ENCODE measurements around the gene ASPG. TPM values are rescaled to one million over a fixed set of nuclear protein-coding genes. Genes with fewer than 3 reads are reported as not detected.

Gene ASPG
- total RNA-seq, 1 experiment from 2014 or later = not detected

GRCh38 chr14:104110491-104111209, 25.1 kb downstream of the ASPG start:
- BruUV-seq (replicated peaks) = no TSS peak
- peak; percentile 0 for DNase-seq
- H3K4me1 Mint-ChIP-seq (ENCODE audit: low read depth, unreplicated experiment) = no peaks in the 10 kb centered on the region
- CTCF ChIA-PET = no interaction called here
- H3K9me3 Mint-ChIP-seq (ENCODE audit: low read depth, unreplicated experiment) = no peaks in the 10 kb centered on the region
- H3K4me3 Mint-ChIP-seq (ENCODE audit: low read depth, unreplicated experiment) = no peak overlapping the region
- TF ChIP-seq, protein P1, sequence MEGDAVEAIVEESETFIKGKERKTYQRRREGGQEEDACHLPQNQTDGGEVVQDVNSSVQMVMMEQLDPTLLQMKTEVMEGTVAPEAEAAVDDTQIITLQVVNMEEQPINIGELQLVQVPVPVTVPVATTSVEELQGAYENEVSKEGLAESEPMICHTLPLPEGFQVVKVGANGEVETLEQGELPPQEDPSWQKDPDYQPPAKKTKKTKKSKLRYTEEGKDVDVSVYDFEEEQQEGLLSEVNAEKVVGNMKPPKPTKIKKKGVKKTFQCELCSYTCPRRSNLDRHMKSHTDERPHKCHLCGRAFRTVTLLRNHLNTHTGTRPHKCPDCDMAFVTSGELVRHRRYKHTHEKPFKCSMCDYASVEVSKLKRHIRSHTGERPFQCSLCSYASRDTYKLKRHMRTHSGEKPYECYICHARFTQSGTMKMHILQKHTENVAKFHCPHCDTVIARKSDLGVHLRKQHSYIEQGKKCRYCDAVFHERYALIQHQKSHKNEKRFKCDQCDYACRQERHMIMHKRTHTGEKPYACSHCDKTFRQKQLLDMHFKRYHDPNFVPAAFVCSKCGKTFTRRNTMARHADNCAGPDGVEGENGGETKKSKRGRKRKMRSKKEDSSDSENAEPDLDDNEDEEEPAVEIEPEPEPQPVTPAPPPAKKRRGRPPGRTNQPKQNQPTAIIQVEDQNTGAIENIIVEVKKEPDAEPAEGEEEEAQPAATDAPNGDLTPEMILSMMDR (IDR thresholded peaks at IDR 0.05; ENCODE audit: unreplicated experiment) = no peak
- H3K27ac Mint-ChIP-seq (ENCODE audit: unreplicated experiment) = no peak overlapping the region
- peaks cover 9% of the 10 kb centered on the region for H3K36me3 Mint-ChIP-seq (ENCODE audit: insufficient read depth, unreplicated experiment)
- intact Hi-C loops (cut with micrococcal nuclease; ENCODE audit: unreplicated experiment) = no loop called here
- H3K27me3 Mint-ChIP-seq (ENCODE audit: unreplicated experiment) = peaks cover 28% of the 10 kb centered on the region

GRCh38 chr14:104111301-104112112, 26.0 kb downstream of the ASPG start:
- Mint-ChIP-seq H3K27me3 (ENCODE audit: unreplicated experiment) (peaks cover 29% of the 10 kb centered on the region), H3K9me3 (ENCODE audit: low read depth, unreplicated experiment) (no peaks in the 10 kb centered on the region), H3K27ac (ENCODE audit: unreplicated experiment) (no peak overlapping the region), H3K4me3 (ENCODE audit: low read depth, unreplicated experiment) (no peak overlapping the region), H3K36me3 (ENCODE audit: insufficient read depth, unreplicated experiment) (peaks cover 17% of the 10 kb centered on the region), H3K4me1 (ENCODE audit: low read depth, unreplicated experiment) (no peaks in the 10 kb centered on the region)
- TF ChIP-seq, protein P1 (IDR thresholded peaks at IDR 0.05; ENCODE audit: unreplicated experiment) = no peak
- peak; percentile 2 for DNase-seq
- CTCF ChIA-PET = interaction anchor here (1.0 kb wide), 1 partner anchor 18 kb away, joined by 3 read pairs; no protein-coding TSS in a partner anchor
- intact Hi-C loops (cut with micrococcal nuclease; ENCODE audit: unreplicated experiment) = no loop called here
- no TSS peak for BruUV-seq (replicated peaks)

- intact Hi-C loops (cut with micrococcal nuclease; ENCODE audit: unreplicated experiment) = no loop called here
- Mint-ChIP-seq H3K9me3 (ENCODE audit: low read depth, unreplicated experiment) (no peaks in the 10 kb centered on the region), H3K27me3 (ENCODE audit: unreplicated experiment) (peaks cover 29% of the 10 kb centered on the region), H3K36me3 (ENCODE audit: insufficient read depth, unreplicated experiment) (peaks cover 23% of the 10 kb centered on the region), H3K4me3 (ENCODE audit: low read depth, unreplicated experiment) (no peak overlapping the region), H3K27ac (ENCODE audit: unreplicated experiment) (no peak overlapping the region), H3K4me1 (ENCODE audit: low read depth, unreplicated experiment) (no peaks in the 10 kb centered on the region)
- no TSS peak for BruUV-seq (replicated peaks)
- TF ChIP-seq, protein P1 (IDR thresholded peaks at IDR 0.05; ENCODE audit: unreplicated experiment) = no peak
- no peak for DNase-seq
- CTCF ChIA-PET = interaction anchor here (1.0 kb wide), 1 partner anchor 18 kb away, joined by 3 read pairs; no protein-coding TSS in a partner anchor
These were observed 26.6 kb downstream of the ASPG start for GRCh38 chr14:104112113-104112505.

- CTCF ChIA-PET = no interaction called here
- TF ChIP-seq, protein P1 (IDR thresholded peaks at IDR 0.05; ENCODE audit: unreplicated experiment) = no peak
- Mint-ChIP-seq H3K4me3 (ENCODE audit: low read depth, unreplicated experiment) (no peak overlapping the region), H3K27me3 (ENCODE audit: unreplicated experiment) (peaks cover 31% of the 10 kb centered on the region), H3K27ac (ENCODE audit: unreplicated experiment) (no peak overlapping the region), H3K4me1 (ENCODE audit: low read depth, unreplicated experiment) (no peaks in the 10 kb centered on the region), H3K36me3 (ENCODE audit: insufficient read depth, unreplicated experiment) (peaks cover 25% of the 10 kb centered on the region), H3K9me3 (ENCODE audit: low read depth, unreplicated experiment) (no peaks in the 10 kb centered on the region)
- DNase-seq = peak; percentile 0
- intact Hi-C loops (cut with micrococcal nuclease; ENCODE audit: unreplicated experiment) = no loop called here
- BruUV-seq (replicated peaks) = no TSS peak
These were observed 27.4 kb downstream of the ASPG start for GRCh38 chr14:104112609-104113571.

All from Calu3 (cell line).